GM12873 (cell line): ENCODE data around the gene HBM.

Source experiments
- CTCF ChIP-seq: IDR thresholded peaks from 2 replicates; pipeline ENCODE4 v1.5.1; 2012; ENCODE audit warnings: low read depth, mild to moderate bottlenecking, moderate library complexity, low read length, control low read depth; ENCODE audit not compliant: insufficient read depth; ENCODE audit errors: missing control alignments

The HBM gene

GRCh38 chr16:120756-121155 lies 45.0 kb upstream of the HBM start:
- no peak for TF ChIP-seq CTCF

GRCh38 chr16:122361-122760 lies 43.4 kb upstream of the HBM start:
- no peak for TF ChIP-seq CTCF

GRCh38 chr16:125011-125410 lies 40.8 kb upstream of the HBM start:
- no peak for TF ChIP-seq CTCF

- no peak for TF ChIP-seq CTCF
Measured at GRCh38 chr16:129075-129474, 36.7 kb upstream of the HBM start.

- no peak for TF ChIP-seq CTCF
Measured at GRCh38 chr16:130533-131173, 35.1 kb upstream of the HBM start.

- TF ChIP-seq CTCF = no peak
Measured at GRCh38 chr16:132120-132519, 33.7 kb upstream of the HBM start.

GRCh38 chr16:133716-134115 lies 32.1 kb upstream of the HBM start:
- TF ChIP-seq CTCF = no peak
